EL (cell line): ENCODE results near the gene COG8.
"Not testable (repeated sequence)": the region's sequence is repeated elsewhere in the genome, so short reads cannot be mapped to it uniquely, and the experiment has no call there.

Experiments used
- DNase-seq: peaks from one replicate; pipeline ENCODE4 v3.0.0-alpha.2; 2016

COG8 gene, protein sequence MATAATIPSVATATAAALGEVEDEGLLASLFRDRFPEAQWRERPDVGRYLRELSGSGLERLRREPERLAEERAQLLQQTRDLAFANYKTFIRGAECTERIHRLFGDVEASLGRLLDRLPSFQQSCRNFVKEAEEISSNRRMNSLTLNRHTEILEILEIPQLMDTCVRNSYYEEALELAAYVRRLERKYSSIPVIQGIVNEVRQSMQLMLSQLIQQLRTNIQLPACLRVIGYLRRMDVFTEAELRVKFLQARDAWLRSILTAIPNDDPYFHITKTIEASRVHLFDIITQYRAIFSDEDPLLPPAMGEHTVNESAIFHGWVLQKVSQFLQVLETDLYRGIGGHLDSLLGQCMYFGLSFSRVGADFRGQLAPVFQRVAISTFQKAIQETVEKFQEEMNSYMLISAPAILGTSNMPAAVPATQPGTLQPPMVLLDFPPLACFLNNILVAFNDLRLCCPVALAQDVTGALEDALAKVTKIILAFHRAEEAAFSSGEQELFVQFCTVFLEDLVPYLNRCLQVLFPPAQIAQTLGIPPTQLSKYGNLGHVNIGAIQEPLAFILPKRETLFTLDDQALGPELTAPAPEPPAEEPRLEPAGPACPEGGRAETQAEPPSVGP

DNA sequence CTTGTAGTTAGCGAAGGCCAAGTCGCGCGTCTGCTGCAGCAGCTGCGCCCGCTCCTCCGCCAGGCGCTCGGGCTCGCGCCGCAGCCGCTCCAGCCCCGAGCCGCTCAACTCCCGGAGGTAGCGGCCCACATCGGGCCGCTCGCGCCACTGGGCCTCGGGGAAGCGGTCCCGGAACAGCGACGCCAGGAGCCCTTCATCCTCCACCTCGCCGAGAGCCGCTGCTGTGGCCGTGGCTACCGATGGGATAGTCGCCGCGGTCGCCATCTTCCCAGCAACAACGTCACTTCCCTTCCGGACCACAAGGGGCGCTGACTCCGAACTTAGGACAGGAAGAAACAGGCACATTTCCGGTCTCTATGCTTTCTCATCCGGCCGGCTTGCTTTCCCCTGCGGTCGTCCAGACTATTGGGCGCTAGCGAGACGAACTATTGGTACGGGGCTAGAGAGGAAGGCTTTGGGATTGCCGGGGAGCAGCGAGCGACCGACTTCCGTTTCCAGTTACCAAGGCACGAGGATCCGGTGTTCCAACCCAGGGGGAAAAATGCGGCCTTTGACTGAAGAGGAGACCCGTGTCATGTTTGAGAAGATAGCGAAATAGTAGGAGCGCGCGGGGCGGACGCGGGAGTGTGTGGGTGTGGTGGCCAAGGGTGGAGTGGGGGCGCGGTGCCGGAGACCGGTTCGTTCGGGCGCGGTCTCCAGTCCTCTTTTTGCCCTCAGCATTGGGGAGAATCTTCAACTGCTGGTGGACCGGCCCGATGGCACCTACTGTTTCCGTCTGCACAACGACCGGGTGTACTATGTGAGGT lies at the start of gene COG8, which contains the start of gene NIP7:
TSS of gene COG8 (minus strand) at position 276 of the 806 bp plus-strand sequence. CDS start at position 264, 12 bp downstream.
TSS of gene NIP7 (plus strand) at position 484 of the 806 bp plus-strand sequence. CDS start at position 542, 58 bp downstream.
- peak; percentile 99 for DNase-seq

DNA sequence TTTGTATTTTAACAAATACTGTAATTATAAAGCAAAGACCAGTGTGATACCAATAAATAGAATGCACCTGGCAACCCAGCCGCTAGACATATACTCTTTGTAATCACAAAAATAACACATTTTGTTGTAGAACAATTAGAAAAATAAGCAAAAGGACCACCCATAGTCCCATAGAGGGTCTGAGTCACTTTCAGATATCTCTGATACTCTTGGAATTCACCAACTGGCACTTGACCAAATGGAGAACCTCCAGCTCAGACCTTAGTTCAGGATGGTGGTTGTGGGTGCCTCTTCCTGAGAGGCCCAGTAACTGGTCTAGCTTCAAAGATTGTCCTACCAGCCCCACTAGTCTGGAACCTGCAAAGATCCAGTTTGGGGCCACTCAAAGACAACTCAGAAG lies 47.2 kb upstream of the COG8 start:
- peak; percentile 71 for DNase-seq

DNA sequence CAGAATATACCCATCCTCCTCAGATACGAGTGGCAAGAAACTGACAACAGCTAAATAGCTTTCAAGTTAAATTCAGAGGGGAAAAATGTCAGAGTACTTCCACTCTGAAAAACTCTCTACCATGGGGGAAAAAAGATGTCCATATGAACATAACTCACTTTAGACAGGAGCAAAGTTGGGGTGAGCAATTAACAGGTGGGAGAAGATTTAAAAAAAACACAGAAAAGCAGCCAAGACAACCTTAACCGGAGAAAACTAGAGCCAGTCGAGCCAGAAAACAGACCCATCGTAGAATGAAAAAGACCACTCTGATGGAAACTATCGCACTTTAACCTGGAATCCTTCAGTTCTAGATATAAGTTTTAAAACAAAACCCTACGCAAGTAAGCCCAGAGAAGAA lies 45.6 kb upstream of the COG8 start:
- DNase-seq = no peak

DNA sequence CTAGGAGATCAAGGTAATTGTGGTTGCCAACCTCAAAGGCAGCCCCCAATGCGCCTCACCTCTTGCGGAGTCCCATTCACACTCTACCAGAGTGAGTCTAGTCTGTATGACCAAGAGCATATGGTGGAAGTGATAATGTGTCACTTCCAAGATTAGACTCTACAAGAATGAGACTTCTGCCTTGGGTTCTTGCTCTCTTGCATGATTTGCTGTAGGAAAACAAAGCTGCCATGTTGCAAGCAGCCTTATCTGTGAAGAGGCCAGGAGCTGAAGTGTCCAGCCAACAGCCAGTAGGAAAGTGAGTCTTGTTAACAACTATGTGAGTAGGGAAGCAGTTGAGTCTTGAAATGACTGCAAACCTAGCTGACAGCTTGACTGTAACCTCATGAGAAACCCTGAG lies 43.1 kb upstream of the COG8 start:
- no peak for DNase-seq

DNA sequence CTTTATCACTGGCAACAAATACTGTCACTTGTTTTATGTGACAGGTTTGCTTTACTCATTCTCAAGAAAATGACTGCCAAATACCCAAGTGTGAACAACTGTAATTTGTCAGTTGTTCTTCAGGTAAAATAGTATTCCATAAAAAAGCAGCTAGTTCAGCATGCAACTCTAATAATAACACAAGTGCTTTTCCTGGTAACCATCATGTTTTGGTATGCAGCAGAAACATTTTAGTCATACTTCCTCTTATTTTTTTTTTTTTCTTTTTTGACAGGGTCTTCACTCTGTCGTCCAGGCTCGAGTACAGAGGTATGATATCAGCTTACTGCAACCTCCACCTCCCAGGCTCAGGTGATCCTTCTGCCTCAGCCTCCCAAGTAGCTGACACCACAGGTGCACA lies 41.9 kb upstream of the COG8 start:
- no peak for DNase-seq

DNA sequence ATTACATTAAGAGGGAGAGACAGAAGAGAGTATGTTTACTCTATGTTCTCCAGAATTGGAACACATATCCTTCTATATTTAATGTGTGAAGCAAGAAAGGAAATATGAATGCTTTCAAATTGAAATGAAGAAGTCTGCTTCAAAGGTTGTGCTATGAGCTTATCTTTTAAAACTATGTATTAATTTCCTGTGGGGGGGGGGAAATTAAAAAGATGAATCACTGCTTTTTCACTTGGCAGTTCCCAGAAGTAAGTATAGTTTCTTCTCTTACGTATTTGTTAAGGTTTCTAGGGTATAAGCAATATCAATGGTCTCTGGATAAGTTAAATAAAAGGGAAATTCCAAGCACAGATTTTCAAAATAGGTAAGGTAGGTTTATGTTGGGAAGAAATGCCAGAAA lies 39.4 kb upstream of the COG8 start:
- DNase-seq = no peak

DNA sequence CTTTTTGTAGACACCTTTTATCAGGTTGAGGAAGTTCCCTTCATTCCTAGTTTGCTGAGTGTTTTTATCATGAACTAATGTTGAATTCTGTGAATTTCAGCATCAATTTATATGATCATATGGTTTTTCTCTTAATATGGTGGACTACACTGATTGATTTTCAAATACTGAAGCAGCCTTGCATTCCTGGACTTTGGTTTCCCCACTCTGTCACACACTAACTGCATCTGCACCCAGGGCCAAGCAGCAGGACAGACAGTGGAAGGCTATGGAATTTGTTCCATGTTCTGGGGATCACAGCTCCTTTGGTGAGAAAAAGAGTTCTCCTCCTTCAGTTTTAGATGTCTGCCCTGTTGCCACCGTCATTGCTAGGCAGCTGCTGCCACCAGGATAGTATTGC lies 38.7 kb upstream of the COG8 start:
- no peak for DNase-seq

DNA sequence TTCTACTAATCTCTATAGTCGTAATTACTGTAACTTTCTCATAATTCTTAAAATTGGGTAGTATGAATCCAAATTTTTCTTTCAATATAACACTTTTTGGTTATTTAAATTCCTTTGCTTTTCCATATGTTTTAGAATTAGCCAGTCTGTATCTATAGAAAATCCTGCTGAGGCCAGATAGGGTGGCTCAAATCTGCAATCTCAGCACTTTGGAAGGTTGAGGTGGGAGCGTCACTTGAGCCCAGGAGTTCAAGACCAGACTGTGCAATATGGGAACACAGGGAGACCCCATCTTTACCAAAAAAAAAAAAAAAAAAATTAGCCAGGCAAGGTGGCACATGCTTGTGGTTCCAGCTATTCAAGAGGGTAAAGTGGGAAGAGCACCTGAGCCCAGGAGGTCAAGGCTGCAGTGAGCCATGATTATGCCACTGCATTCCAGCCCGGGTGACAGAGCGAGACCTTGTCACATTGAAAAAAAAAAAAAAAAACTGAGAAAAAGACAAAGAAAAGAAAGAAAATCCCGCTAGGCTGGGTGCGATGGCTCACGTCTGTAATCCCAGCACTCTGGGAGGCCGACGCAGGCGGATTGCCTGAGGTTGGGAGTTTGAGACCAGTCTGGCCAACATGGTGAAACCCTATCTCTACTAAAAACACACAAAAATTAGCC lies 37.2 kb upstream of the COG8 start:
- DNase-seq = no peak

DNA sequence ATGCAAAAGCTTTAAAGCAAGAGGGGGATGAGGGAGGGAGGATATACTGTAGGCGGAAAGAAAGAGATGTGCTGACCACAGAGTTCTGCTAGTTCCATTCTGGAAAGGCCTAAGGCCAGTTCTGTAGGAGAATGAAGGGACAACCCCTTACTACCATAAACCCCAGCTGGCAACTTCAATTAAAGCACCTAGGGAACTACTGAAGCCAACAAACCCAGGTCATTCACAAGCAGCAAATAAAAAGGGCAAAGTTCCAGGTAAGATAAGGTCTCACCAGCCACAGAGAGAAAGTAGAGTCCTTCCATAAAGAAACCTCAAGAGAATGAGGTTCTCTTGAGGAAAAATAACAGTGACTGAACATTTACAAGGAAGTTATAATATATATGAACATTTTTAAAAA lies 33.7 kb upstream of the COG8 start:
- DNase-seq = no peak

DNA sequence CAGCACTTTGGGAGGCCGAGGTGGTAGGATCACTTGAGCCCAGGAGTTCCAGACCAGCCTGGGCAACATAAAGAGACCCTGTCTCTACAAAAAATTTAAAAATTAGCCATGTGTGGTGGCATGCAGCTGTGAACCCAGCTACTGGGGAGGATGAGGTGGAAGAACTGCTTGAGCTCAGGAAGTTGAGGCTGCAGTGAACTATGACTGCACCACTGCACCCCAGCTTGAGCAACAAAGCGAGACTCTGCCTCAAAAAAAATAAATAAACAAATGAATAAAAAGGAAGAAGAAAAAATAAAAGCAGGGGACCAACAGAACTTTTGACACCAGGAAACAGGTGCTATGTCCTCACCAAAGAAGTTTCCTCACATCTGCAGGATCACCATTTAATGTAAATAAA lies 32.2 kb upstream of the COG8 start:
- DNase-seq = no peak

DNA sequence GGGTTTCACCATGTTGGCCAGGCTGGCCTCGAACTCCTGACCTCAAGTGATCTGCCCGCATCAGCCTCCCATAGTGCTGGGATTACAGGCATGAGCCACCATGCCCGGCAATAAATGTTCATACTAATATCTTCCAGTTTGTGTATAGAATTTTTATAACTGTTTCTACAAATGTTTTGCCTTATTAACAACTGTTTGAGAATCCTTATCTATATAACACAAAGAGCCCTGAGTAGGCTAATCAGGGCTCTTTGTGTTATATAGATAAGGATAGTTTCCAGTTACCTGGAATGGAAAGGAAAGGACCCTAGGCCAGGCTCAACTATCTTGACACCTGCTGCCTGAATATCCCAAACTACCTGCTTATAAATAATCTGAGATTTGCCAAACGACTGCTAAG lies 29.5 kb upstream of the COG8 start:
- no peak for DNase-seq

DNA sequence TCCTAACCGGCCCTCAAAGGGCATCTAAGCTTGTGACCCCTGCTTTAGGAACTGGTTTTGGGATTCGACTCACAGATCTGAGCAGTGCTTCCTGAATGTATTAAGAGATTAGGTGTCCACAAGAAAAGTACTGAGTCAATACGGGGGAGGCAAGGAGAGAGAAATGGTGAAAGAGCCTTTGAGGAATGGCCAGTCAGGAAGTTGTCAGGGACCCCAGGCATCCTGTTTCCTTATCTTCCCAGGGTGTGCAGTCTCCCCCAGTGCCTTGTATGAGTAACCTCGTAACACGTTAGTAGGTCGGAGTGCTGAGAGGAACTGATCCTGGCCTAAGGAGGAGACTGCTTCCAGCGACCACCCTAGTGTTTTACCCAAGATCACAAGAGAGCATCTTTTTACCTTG lies 28.6 kb upstream of the COG8 start:
- DNase-seq = no peak

DNA sequence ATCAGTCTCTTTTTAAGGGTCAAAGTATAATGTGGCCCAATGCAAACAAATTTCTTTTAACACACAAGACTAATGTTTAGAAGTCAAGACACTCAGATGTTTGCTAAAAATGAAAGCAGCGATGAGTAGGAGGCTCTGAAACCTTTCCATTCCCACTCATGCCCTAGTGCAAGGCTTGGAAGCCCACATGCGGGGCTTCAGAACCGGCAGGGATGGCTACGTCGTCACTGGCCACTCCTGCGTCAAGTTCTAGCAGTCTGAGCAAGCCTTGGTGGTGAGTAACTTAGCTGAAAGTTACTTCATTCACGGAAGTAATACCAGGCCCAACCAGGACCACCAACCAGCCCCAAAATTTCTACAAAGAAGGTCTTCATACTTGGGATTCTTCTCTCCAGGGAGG lies 27.1 kb upstream of the COG8 start:
- DNase-seq = no peak

DNA sequence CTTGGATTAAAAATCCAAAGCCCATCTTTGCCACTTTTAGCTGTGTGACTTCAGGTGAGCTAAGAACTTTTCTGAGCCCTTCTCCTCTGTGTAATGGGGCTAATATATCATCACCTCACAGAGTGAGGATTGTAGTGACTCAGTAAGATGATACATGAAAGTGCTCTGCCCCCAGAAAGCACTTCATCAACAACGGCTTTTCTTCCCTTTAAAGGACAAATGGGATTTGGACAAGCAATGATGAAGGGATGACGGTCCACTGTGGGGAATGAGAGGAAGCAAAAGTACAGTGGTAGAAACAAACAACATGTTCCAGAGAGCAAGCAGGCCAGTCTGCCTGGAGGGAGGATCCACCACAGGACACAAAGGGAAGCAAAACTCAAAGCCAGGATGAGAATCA lies 26.5 kb upstream of the COG8 start:
- DNase-seq = no peak

DNA sequence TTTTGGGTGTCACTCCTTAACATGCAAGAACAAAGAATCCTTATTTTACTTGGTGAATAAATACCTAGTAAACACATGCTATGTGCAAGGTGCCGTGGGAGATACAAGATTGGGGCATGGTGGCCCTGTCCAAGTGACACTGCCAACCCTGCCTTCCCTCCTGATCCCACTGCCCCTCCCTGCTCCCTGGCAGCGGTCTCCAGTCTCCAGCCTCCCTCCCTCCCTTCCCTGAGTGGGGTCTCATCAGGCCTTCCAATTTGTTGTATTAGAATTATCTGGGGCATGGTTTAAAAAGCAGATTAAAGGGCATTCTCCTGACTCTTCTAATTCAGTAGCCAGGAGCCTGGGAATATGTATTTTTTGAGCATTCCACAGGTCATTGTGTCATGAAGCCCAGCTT lies 24.7 kb upstream of the COG8 start:
- DNase-seq = no peak

DNA sequence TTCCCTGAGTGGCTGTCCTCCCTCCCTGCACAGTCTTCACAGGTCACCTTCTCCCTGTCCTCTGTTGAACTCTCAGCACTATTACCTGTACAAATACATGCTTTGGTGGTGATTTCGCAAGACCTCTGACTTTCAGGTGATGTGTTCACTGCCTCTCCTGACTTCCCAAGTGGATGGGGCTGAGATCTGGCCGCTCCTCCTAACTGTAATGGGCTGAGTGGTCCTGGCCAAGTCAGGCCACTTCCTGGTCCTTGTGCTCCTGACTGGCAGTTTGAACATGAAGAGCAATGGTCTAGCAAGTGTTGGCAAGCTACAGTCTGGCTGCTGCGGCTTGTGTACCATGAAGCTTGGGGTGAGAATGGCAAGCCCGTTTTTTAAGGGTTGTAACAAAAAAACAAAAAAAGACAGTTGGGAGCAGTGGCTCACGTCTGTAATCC lies 23.9 kb upstream of the COG8 start:
- no peak for DNase-seq

DNA sequence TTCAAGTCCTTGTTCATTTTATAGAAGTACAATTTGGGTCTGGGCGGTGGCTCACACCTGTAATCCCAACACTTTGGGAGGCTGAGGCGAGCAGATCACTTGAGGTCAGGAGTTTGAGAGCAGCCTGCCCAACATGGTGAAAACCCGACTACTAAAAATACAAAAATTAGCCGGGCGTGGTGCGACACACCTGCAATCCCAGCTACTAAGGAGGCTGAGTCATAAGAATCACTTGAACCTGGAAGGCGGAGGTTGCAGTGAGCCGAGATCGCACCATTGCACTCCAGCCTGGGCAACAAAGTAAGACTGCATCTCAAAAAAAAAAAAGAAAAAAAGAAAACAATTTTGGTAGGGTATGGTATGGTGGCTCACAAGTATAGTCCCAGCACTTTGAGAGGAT lies 20.7 kb upstream of the COG8 start:
- DNase-seq = not testable (repeated sequence)

DNA sequence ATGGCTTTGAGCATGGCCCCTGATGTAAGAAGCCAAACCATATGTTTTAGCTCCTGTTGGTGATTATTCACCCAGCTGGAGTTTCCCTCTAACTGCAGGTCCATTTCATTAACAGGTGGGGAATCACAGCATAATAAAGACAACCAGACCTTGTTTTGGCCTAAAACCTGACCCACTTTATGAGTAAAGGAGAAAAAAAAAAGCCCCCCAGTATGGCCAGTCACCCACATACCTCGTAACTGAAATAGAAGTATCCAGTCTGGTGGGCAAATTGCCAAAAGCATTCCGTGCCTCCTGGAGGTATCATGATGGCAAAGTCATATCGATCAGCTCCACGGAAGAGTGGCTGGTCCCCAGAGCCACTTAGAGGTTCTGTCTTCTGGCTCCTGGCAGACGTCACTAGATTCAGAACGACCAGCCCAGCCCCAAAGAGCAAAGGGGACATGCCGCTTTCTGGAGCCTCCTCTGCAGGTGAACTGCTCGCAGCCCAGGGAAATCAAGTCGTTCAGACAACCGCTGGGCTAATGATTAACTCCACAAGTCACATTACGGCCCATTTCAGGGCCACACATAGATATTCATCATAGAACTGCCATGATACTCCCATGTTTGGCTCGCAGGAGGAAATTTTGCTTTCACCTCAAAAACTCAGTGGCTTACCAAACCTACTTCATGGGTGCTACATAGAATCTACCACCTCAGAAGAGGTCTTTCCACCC lies 12.1 kb upstream of the COG8 start, which contains the start of gene TMED6:
TSS of gene TMED6 (minus strand) at position 478 of the 719 bp plus-strand sequence. CDS start at position 445, 33 bp downstream.
- DNase-seq = no peak

DNA sequence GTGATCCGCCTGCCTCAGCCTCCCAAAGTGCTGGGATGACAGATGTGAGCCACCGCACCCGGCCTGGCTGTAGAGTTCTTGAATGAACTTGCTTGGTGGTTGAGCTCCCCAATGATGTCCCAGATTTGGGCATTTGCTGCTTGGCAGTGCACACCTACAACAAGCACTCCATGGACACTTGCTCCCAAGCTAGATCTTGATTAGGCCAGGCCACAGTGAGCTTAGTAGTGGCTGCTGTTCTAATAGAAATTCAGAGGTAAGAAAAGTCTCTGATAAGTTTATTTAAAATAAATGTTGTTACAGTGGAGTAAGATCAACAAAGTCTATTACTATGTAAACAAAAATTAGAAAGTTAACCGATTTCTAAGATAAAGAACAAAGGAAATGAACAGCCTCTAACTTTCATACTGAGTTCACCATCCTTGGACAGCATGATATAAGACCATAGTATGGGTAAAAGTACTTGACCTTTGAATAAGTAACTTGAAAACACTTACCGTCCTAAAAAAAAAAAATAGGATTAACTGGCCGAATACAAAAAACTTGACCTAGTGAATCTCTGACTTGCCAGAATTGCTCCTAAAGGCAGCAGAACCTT lies 11.3 kb upstream of the COG8 start:
- no peak for DNase-seq

DNA sequence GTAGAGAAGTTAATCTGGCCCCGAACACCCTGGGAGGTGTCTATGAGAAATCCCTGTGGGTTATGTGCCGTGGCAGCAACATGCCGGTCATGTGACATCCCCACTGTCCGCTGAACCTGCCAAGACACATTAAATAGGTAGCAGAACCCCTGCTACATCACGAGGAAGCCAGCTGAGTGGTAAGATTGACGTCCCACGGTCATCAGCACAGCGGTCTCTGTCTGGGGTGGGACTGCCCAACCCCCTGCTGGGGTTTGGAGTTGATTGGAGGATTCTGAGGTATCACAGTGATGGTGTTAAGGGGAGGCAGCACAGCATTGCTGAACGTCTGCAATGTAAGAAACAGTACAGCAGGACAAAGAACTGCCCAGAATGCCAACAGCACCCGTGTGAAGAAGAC lies 10.2 kb upstream of the COG8 start:
- no peak for DNase-seq

DNA sequence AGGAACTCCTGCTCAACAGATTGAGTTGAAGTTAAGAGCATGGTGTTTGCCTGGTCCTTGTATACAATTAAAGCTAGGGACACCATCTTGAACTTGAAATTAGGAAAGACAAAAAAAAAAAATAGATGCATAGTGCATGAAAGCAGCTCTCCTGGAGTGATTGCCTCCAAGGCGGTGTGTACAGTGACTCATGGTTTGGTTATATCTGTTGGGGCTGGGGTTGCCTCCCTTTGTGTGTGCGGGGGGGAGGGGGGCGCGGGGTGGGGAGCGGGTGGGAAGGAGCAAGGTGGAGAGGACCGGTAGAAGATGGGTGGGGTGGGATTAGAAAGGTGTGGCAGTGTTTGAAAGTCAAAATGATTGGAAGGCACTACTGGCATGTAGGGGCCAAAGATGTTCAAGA lies 8.9 kb upstream of the COG8 start:
- DNase-seq = no peak

DNA sequence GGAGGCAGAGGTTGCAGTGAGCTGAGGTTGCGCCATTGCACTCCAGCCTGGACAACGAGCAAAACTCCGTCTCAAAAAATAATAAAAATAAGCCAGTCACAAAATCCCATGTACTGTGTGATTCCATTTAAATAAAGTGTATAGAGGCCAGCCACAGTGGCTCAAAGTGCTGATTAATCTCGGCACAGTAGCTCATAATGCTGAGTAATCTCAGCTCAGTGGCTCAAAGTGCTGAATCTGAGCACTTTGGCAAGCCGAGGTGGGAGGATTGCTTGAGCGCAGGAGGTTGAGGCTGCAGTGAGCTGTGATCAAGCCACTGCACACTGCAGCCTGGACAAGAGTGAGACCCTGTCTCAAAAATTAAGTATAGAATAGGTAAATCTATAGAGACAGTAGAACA lies 7.3 kb upstream of the COG8 start:
- no peak for DNase-seq
